ENCODE results near the gene HMGXB3.
A peak's percentile ranks its signal among the peaks of the same experiment; 100 is the strongest.

DNA sequence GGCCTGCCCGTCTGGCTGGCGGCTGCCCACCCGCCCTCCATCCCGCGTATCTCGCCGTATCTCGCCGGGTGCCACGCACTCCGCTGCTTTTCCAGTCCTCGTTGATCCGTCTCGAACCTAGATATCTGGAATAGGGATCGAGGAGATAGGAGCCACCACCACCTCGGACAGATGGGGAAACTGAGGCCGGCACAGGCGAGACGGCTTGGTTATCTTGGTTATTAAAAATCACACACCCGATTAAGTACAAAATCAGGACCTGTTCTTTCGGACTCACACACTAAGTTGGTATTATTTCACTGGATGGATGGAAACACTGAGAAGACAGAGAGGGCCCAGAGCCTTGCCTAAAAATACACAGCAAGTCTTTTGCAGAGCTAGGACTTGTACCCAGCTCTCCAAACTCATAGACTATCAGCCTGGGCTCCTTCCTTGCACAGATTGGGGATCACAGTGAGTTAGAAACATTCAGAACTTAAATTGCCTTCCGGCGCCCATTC lies 39.3 kb upstream of the HMGXB3 start:
- TF ChIP-seq CTCF (IDR thresholded peaks at IDR 0.05) (peak in 1 of 7 experiments; percentile 1), POLR2A (IDR thresholded peaks at IDR 0.05) (no peak)

All from body of pancreas (tissue), 4 donors.